ENCODE data around the gene FEM1B.

The FEM1B gene

GRCh38 chr15:68328443-68328842, 50.9 kb downstream of the FEM1B start:
- no peak for DNase-seq

- no peak for DNase-seq
These were observed 51.4 kb downstream of the FEM1B start for GRCh38 chr15:68328964-68329363.

GRCh38 chr15:68330416-68330815, 52.9 kb downstream of the FEM1B start:
- no peak for DNase-seq

- no peak for DNase-seq
These were observed 53.4 kb downstream of the FEM1B start for GRCh38 chr15:68330901-68331300.

- DNase-seq: no peak
These were observed 54.7 kb downstream of the FEM1B start for GRCh38 chr15:68332266-68332665.

GRCh38 chr15:68333775-68334470, 56.4 kb downstream of the FEM1B start:
- DNase-seq: no peak

- DNase-seq: no peak
These were observed 57.1 kb downstream of the FEM1B start for GRCh38 chr15:68334661-68335124.

GRCh38 chr15:68335251-68335650, 57.7 kb downstream of the FEM1B start:
- no peak for DNase-seq

GRCh38 chr15:68335655-68336054, 58.1 kb downstream of the FEM1B start:
- DNase-seq: no peak

GRCh38 chr15:68336516-68336915, 59.0 kb downstream of the FEM1B start:
- no peak for DNase-seq

- DNase-seq: no peak
These were observed 60.3 kb downstream of the FEM1B start for GRCh38 chr15:68337826-68338225.

GRCh38 chr15:68339481-68339880, 61.9 kb downstream of the FEM1B start:
- DNase-seq: peak; percentile 32

GRCh38 chr15:68340726-68341671, 63.5 kb downstream of the FEM1B start:
- DNase-seq: no peak

GRCh38 chr15:68341760-68342725, 64.5 kb downstream of the FEM1B start:
- DNase-seq: no peak

GRCh38 chr15:68343579-68344225, 66.2 kb downstream of the FEM1B start:
- no peak for DNase-seq

GRCh38 chr15:68344600-68344999, 67.1 kb downstream of the FEM1B start:
- no peak for DNase-seq
